GM12872 (cell line): ENCODE results near the gene CSMD2.

Experiments used
- TF ChIP-seq, protein P1 (sequence below): IDR thresholded peaks from 3 replicates; pipeline ENCODE4 v1.5.1; 2011; ENCODE audit warnings: low read depth, mild to moderate bottlenecking, low read length, moderate library complexity; ENCODE audit not compliant: insufficient read depth

Gene CSMD2

DNA sequence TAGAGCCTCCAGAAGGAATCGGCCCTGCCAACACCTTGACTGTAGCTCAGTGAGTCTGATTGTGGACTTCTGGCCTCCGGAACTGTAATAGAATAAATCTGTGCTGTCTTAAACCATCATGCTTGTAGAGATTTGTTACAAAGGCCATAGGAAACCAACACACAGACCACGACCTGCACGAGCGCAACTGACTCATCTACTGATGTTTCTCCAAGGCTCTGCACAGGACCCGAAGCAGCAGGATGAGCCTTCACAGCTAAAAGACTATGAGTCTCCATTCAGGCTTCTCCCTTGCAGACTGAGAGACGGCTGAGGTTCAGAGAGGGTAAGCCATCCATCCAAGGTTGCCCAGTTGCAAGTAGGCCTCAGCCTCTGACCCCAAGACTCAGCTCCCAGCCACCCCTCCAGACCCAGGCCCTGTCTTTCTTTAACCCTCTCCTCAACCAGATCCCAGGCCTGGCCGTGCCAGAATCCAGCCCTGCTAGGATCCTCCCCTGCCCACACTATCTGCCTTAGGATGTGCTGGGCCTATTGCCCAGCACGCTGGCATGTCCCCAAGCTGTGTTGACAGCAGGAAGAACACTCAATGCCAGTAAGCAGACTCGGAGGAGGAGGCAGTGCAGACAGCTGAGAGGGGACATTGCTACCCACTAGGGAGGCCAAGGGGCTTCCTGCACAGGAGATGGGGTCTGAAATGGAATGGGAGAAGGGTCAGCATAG is 192.2 kb downstream of the CSMD2 start:
- TF ChIP-seq, protein P1, sequence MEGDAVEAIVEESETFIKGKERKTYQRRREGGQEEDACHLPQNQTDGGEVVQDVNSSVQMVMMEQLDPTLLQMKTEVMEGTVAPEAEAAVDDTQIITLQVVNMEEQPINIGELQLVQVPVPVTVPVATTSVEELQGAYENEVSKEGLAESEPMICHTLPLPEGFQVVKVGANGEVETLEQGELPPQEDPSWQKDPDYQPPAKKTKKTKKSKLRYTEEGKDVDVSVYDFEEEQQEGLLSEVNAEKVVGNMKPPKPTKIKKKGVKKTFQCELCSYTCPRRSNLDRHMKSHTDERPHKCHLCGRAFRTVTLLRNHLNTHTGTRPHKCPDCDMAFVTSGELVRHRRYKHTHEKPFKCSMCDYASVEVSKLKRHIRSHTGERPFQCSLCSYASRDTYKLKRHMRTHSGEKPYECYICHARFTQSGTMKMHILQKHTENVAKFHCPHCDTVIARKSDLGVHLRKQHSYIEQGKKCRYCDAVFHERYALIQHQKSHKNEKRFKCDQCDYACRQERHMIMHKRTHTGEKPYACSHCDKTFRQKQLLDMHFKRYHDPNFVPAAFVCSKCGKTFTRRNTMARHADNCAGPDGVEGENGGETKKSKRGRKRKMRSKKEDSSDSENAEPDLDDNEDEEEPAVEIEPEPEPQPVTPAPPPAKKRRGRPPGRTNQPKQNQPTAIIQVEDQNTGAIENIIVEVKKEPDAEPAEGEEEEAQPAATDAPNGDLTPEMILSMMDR = no peak

DNA sequence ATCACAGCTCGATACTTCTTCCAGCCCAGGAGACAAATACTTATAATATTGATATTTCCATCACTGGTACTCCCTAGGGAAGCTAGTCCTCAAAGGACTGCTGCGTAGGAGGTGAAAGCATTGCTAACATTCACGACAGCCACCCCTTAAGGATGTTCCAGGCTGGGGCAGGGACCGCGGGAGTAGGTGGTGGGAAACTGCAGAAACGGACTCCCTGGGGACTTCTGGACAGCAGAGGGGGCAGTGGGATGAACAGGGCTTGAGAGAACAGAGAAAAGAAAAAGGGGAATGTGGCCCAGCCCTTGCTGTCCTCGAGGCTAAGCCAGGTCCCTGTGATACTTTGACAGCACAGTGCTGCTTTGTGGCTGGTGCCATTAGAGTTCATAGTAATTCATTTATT is 193.1 kb downstream of the CSMD2 start:
- TF ChIP-seq, protein P1 = no peak

DNA sequence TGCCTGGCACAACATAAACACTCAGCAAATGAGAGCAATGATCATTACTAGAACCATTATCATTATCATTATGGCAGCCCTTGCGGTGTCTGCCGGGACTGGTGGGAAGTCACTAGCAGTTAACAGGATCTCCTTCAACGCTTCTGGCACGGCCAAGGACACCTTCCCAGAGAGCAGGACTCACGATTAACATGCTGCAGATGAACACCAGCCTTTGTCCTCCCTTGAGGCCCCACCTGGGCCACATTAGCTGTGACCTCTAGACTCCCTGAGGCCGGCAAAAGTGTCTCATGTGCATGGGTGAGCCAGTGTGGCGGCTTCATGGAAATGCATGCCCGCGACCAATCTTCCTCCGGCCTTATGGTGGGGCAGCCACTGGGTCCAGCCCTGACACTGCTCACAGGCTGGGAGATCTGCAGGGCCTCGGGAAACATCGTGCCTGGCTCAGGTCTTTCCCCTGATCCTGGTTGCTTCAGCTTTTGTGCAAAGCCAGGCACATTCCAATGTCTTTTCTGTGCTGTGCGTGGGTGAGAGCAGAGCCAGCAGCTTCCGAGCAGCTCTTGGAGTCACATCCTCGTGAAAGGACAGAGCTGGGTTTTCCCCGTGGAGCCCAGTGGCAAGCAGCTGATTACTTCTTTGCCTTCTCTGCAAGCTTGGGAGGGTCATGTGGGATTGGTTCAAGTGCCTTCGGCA is 193.9 kb downstream of the CSMD2 start:
- TF ChIP-seq, protein P1 = no peak

DNA sequence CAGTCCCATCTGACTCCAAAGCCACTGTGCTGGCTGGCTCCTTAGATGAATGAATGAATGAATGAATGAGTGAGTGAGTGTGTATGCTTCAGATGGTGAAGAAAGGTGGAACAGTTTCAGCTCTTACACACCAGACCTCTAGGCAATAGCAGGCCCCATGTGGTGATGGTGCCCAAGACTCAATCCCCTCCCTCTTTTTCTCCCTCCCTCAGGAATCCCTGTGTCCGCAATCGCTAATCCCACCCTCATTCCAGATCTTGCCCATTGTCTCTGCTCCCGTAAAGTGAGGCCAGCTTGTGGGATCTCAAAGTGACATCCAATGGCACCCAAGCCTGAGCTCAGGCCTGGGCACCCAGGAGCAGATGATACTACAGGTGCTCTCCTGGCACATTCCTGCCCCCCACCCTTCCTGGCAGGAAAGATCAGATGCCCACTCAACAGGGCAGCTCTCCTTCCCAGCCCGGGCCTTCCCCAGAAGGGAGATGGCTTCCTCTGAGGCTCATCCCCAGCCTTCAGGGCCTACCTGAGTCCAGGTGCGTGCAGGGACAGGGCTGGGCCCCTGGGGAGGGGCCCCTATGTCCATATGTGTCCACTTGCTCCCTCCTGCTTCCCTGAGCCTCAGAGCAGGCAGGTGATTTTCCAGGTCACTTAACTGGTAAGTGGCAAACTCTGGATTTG is 194.7 kb downstream of the CSMD2 start:
- TF ChIP-seq, protein P1 = no peak

DNA sequence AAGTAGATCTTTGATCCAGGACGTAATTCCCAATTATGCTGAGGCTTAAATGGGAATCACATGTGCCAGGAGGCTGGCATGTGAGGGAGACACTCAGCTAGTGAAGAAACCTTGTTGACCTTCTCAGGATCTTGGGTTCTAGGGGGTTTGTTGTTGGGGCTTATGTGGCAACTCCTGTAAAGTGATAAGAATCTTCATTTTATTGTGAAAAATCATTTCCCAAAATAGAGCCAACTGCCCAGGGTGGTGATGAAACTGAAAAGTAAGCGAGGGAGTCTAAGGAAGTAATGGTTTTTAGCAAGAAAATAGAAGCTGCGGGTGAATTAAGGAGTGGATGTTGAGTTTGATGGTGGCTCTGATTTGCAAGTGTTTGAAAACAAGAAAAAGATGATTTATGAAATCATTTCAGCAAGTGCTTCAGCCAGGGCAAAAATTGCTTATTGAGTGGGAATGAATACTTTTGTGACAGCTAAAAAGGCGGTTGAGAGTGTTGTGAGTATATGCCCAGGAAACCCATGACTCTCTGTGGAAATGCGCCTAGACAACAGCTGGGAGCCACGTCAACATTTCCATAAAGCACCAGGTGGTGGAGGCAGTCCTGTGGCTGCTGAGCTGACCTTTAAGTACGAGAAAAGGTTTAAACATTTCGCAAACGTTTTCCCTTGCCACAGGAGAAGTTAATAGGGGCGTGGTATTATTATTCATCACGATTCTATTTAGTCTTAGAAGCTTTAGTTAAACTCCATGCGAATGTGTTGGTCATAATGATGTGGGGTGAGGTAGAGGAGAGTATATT is 198.5 kb downstream of the CSMD2 start:
- TF ChIP-seq, protein P1 = no peak

DNA sequence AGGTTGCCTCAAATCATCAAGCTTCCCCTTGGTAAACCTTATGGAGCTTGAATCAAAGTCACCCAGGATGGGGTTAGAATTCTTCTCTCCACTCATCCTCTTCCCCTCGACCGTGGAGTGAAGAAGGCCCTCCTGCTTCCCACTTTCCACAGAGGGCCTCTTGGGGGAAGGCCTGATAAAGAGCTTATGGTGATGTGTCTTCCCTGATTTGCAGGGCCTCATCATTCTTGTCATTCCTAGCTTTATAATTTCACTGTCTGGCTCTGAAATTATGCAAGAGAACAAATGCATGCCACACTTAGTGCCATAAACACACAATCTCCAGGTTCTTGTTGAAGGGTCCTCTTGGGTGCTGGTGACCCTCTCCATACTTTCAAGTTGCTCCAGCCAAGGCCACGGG is 199.9 kb downstream of the CSMD2 start:
- TF ChIP-seq, protein P1 = no peak

DNA sequence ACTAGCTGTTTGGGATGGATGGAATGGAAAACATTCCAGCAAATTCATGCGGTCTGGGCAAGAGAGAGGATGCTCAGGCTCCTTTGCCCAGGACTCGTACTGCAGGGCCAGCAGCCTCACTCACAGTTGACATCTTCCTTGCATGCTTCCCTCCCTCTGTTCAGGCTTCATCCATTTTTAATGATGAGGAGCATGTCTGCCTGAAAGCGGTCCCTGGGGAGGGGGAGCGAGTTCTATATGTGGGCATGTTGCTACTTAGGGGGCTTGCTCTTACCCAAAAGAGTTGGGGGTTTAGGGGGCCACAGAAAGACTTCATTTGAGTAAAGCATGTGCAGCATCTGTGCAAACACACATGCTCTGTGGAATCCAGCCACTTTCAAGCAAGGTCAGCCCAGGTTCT is 203.0 kb downstream of the CSMD2 start:
- TF ChIP-seq, protein P1 = no peak
